ENCODE results near the gene NBAS.

Gene NBAS

GRCh38 chr2:15154297-15154696 lies 406.8 kb downstream of the NBAS start:
- H3K4me3 ChIP-seq (ENCODE audit: control insufficient read depth, low read depth, low read length), result no peak overlapping the region
- DNase-seq (ENCODE audit: low read depth), result no peak
- no peak for TF ChIP-seq CTCF (conservative IDR thresholded peaks at IDR 0.05; ENCODE audit: control insufficient read depth, insufficient read depth, low read depth, low read length)

GRCh38 chr2:15152382-15152781 lies 408.8 kb downstream of the NBAS start:
- peak; percentile 5 for DNase-seq (ENCODE audit: low read depth)
- no peak overlapping the region for H3K4me3 ChIP-seq (ENCODE audit: control insufficient read depth, low read depth, low read length)
- TF ChIP-seq CTCF (conservative IDR thresholded peaks at IDR 0.05; ENCODE audit: control insufficient read depth, insufficient read depth, low read depth, low read length), result no peak

- TF ChIP-seq CTCF (conservative IDR thresholded peaks at IDR 0.05; ENCODE audit: control insufficient read depth, insufficient read depth, low read depth, low read length), result no peak
- DNase-seq (ENCODE audit: low read depth), result no peak
Measured at GRCh38 chr2:15149063-15149462, 412.1 kb downstream of the NBAS start.

GRCh38 chr2:15147591-15147990 lies 413.5 kb downstream of the NBAS start:
- DNase-seq (ENCODE audit: low read depth), result no peak
- TF ChIP-seq CTCF (conservative IDR thresholded peaks at IDR 0.05; ENCODE audit: control insufficient read depth, insufficient read depth, low read depth, low read length), result no peak

More at GRCh38 chr2:15149063-15149462, 412.1 kb downstream of the NBAS start:
- no peak overlapping the region for H3K4me3 ChIP-seq (ENCODE audit: control insufficient read depth, low read depth, low read length)

GRCh38 chr2:15146960-15147359 lies 414.2 kb downstream of the NBAS start:
- TF ChIP-seq CTCF (conservative IDR thresholded peaks at IDR 0.05; ENCODE audit: control insufficient read depth, insufficient read depth, low read depth, low read length), result no peak
- H3K4me3 ChIP-seq (ENCODE audit: control insufficient read depth, low read depth, low read length), result no peak overlapping the region
- DNase-seq (ENCODE audit: low read depth), result no peak

More at GRCh38 chr2:15147591-15147990, 413.5 kb downstream of the NBAS start:
- no peak overlapping the region for H3K4me3 ChIP-seq (ENCODE audit: control insufficient read depth, low read depth, low read length)

GRCh38 chr2:15145919-15146318 lies 415.2 kb downstream of the NBAS start:
- TF ChIP-seq CTCF (conservative IDR thresholded peaks at IDR 0.05; ENCODE audit: control insufficient read depth, insufficient read depth, low read depth, low read length), result no peak
- H3K4me3 ChIP-seq (ENCODE audit: control insufficient read depth, low read depth, low read length), result no peak overlapping the region
- no peak for DNase-seq (ENCODE audit: low read depth)
